Colonic mucosa (tissue), 4 donors: ENCODE data around the gene CHI3L1. TPM values are rescaled to one million over a fixed set of nuclear protein-coding genes. Genes with fewer than 3 reads are reported as not detected.
A peak's percentile ranks its signal among the peaks of the same experiment; 100 is the strongest.

ENCODE experiments used
- DNase-seq: peaks from one replicate; pipeline ENCODE4 v3.0.0-alpha.2; 2020
- H3K27ac ChIP-seq: fragments of 200-600 bp; one replicate; pipeline ENCODE4 v1.8.0; 2021
- H3K27me3 ChIP-seq: fragments of 200-600 bp; one replicate; pipeline ENCODE4 v1.8.0; 2021
- H3K36me3 ChIP-seq: fragments of 200-600 bp; one replicate; pipeline ENCODE4 v1.8.0; 2021
- H3K4me1 ChIP-seq: fragments of 200-600 bp; one replicate; pipeline ENCODE4 v1.8.0; 2021; ENCODE audit warnings: mild to moderate bottlenecking
- H3K4me3 ChIP-seq: fragments of 200-600 bp; one replicate; pipeline ENCODE4 v1.8.0; 2021
- H3K9ac ChIP-seq, 2 donors: one replicate each; pipeline ENCODE4 v1.7.0; 2013; ENCODE audit warnings: control low read depth in 2 of 2, low read depth in 2 of 2, low read length in 2 of 2
- H3K9me3 ChIP-seq: fragments of 200-600 bp; one replicate; pipeline ENCODE4 v1.8.0; 2021
- CTCF ChIP-seq: fragments of 200-600 bp; IDR thresholded peaks from one replicate; pipeline ENCODE4 v1.8.0; 2022; ENCODE audit warnings: antibody characterized with exemption, mild to moderate bottlenecking
- intact Hi-C: fragments of 100-400 bp; cut with DNase I; formaldehyde crosslinking; loops from one replicate; pipeline ENCODE4 v1.14.1; 2022
- total RNA-seq, 2 donors: library from RNA; stranded (reverse); fragmentation: NEBNext Ultra II Directional in 1 of 2; extraction: Animal tissue kit (Norgen Biotek cat#: 25700) in 1 of 2; gene quantifications; one replicate each; pipeline ENCODE4 v1.2.1, GENCODE V29; 2021
- donor health status: healthy.
- donor health status: DM: no; HTN: no; CAD: no.
- donor health status: DM: no; HTN: no; CAD: no.

Gene CHI3L1
- total RNA-seq, 2 donors from 2014 or later, result 0.61 to 1.3 TPM

GRCh38 chr1:203199816-203200571 is 13.5 kb upstream of the CHI3L1 start:
- no peak for TF ChIP-seq CTCF
- Histone ChIP-seq H3K27me3 (no peaks in the 10 kb centered on the region), H3K36me3 (no peaks in the 10 kb centered on the region), H3K4me1 (no peaks in the 10 kb centered on the region), H3K9me3 (no peaks in the 10 kb centered on the region), H3K4me3 (no peak overlapping the region), H3K9ac (no peak overlapping the region), H3K27ac (peak overlapping the region; percentile 42)
- intact Hi-C loops, result no loop called here
- no peak for DNase-seq

- no peak for TF ChIP-seq CTCF
- intact Hi-C loops, result no loop called here
- no peak for DNase-seq
- H3K4me1 ChIP-seq, result no peaks in the 10 kb centered on the region
- no peak overlapping the region for H3K4me3 ChIP-seq
- H3K36me3 ChIP-seq, result no peaks in the 10 kb centered on the region
- H3K27ac ChIP-seq, result peak overlapping the region; percentile 42
- no peaks in the 10 kb centered on the region for H3K27me3 ChIP-seq
- no peaks in the 10 kb centered on the region for H3K9me3 ChIP-seq
- H3K9ac ChIP-seq, result no peak overlapping the region
Observed at GRCh38 chr1:203199481-203199815, 12.9 kb upstream of the CHI3L1 start.

GRCh38 chr1:203199002-203199401 is 12.5 kb upstream of the CHI3L1 start:
- H3K27ac ChIP-seq, result peak overlapping the region; percentile 42
- H3K27me3 ChIP-seq, result no peaks in the 10 kb centered on the region
- no peaks in the 10 kb centered on the region for H3K4me1 ChIP-seq
- no peak overlapping the region for H3K4me3 ChIP-seq
- TF ChIP-seq CTCF, result no peak
- intact Hi-C loops, result no loop called here
- no peak for DNase-seq
- H3K9ac ChIP-seq, result no peak overlapping the region
- H3K9me3 ChIP-seq, result no peaks in the 10 kb centered on the region
- no peaks in the 10 kb centered on the region for H3K36me3 ChIP-seq

- no peak for DNase-seq
- no peaks in the 10 kb centered on the region for H3K9me3 ChIP-seq
- TF ChIP-seq CTCF, result no peak
- intact Hi-C loops, result no loop called here
- no peaks in the 10 kb centered on the region for H3K27me3 ChIP-seq
- H3K36me3 ChIP-seq, result no peaks in the 10 kb centered on the region
- no peak overlapping the region for H3K9ac ChIP-seq
- H3K4me1 ChIP-seq, result no peaks in the 10 kb centered on the region
- no peak overlapping the region for H3K4me3 ChIP-seq
- no peak overlapping the region for H3K27ac ChIP-seq
Observed at GRCh38 chr1:203197625-203198024, 11.1 kb upstream of the CHI3L1 start.

GRCh38 chr1:203196371-203196770 is 9.9 kb upstream of the CHI3L1 start:
- no peaks in the 10 kb centered on the region for H3K4me1 ChIP-seq
- H3K27me3 ChIP-seq, result no peaks in the 10 kb centered on the region
- no peaks in the 10 kb centered on the region for H3K9me3 ChIP-seq
- H3K9ac ChIP-seq, result no peak overlapping the region
- no peak for TF ChIP-seq CTCF
- no peak for DNase-seq
- H3K27ac ChIP-seq, result no peak overlapping the region
- H3K4me3 ChIP-seq, result no peak overlapping the region
- intact Hi-C loops, result no loop called here
- no peaks in the 10 kb centered on the region for H3K36me3 ChIP-seq
